ENCODE results near the gene PLD3. TPM values are rescaled to one million over a fixed set of nuclear protein-coding genes. Genes with fewer than 3 reads are reported as not detected.

The PLD3 gene
- total and polyA plus RNA-seq, 2 donors (not counting 3 experiments of a cell fraction or from before 2014, with no cell fraction given): 166 to 479 TPM

- intact Hi-C loops (cut with micrococcal nuclease): no loop called here
- dilution Hi-C loops (cut with MboI; ENCODE audit: extremely low pct_ligation_motif_present, low sequenced_read_pairs): no loop called here
- peaks cover 0 to 12% of the 10 kb centered on the region in 2 experiments for H3K36me3 ChIP-seq (ENCODE audit: control insufficient read depth in 2 of 2, extremely low read depth in 1 of 2, insufficient read depth in 2 of 2, low read length in 2 of 2)
- no peaks in the 10 kb centered on the region for H3K4me1 ChIP-seq (ENCODE audit: control insufficient read depth, extremely low read depth, insufficient read depth, low read length)
- H3K79me2 ChIP-seq (ENCODE audit: control insufficient read depth, insufficient read depth, low read length): no peaks in the 10 kb centered on the region
- no peak overlapping the region for H3K4me3 ChIP-seq (replicated peaks in 1 of 3; ENCODE audit: insufficient read depth in 1 of 3, low read depth in 1 of 3, low read length in 3 of 3)
- no peak overlapping the region for H3K9ac ChIP-seq (replicated peaks; ENCODE audit: extremely low read depth, insufficient read depth, low read length)
- H3K27me3 ChIP-seq (ENCODE audit: control insufficient read depth in 2 of 2, insufficient read depth in 2 of 2, low read length in 2 of 2): no peaks in the 10 kb centered on the region
- BruUV-seq (replicated peaks): no TSS peak
- FAIRE-seq: no peak
- H4K20me1 ChIP-seq (replicated peaks; ENCODE audit: control insufficient read depth, extremely low read depth, insufficient read depth, low read length): no peaks in the 10 kb centered on the region
- H3K27ac ChIP-seq (ENCODE audit: insufficient read depth, low read depth, low read length): no peak overlapping the region
- no peak for DNase-seq (ENCODE audit: low read depth, low spot score)
- POLR2A ChIA-PET: no interaction called here
- no peak for TF ChIP-seq POLR2AphosphoS5 (IDR thresholded peaks at IDR 0.05; ENCODE audit: insufficient read depth, low read depth, low read length)
- no peak for TF ChIP-seq MAX (IDR thresholded peaks at IDR 0.05; ENCODE audit: insufficient read depth, insufficient read length)
- TF ChIP-seq GATA2 (IDR thresholded peaks at IDR 0.05; ENCODE audit: insufficient read depth, insufficient read length, low read depth, low read length): no peak
- no peak for TF ChIP-seq JUN (IDR thresholded peaks at IDR 0.05; ENCODE audit: borderline replicate concordance, insufficient read depth, insufficient read length, low read depth)
- H2AFZ ChIP-seq (ENCODE audit: low read depth, low read length): no peak overlapping the region
- H3K4me2 ChIP-seq (ENCODE audit: insufficient read depth, low read length): no peak overlapping the region
- no peaks in the 10 kb centered on the region for H3K9me3 ChIP-seq (replicated peaks; ENCODE audit: control insufficient read depth, insufficient read depth, low read length)
- H3K9me1 ChIP-seq (replicated peaks; ENCODE audit: control insufficient read depth, extremely low read depth, insufficient read depth, low read length): no peaks in the 10 kb centered on the region
- CTCF ChIA-PET: no interaction called here
Observed at GRCh38 chr19:40378509-40378908, 30.0 kb downstream of the PLD3 start.

GRCh38 chr19:40379446-40380198 is 31.1 kb downstream of the PLD3 start:
- POLR2A ChIA-PET: no interaction called here
- Histone ChIP-seq H3K27me3 (ENCODE audit: control insufficient read depth in 2 of 2, insufficient read depth in 2 of 2, low read length in 2 of 2) (no peaks in the 10 kb centered on the region), H3K9me3 (replicated peaks; ENCODE audit: control insufficient read depth, insufficient read depth, low read length) (no peaks in the 10 kb centered on the region), H3K27ac (ENCODE audit: insufficient read depth, low read depth, low read length) (no peak overlapping the region), H3K4me3 (replicated peaks in 1 of 3; ENCODE audit: insufficient read depth in 1 of 3, low read depth in 1 of 3, low read length in 3 of 3) (no peak overlapping the region), H3K79me2 (ENCODE audit: control insufficient read depth, insufficient read depth, low read length) (no peaks in the 10 kb centered on the region), H3K4me1 (ENCODE audit: control insufficient read depth, extremely low read depth, insufficient read depth, low read length) (no peaks in the 10 kb centered on the region), H2AFZ (ENCODE audit: low read depth, low read length) (no peak overlapping the region), H3K4me2 (ENCODE audit: insufficient read depth, low read length) (no peak overlapping the region), H3K9me1 (replicated peaks; ENCODE audit: control insufficient read depth, extremely low read depth, insufficient read depth, low read length) (no peaks in the 10 kb centered on the region), H3K9ac (replicated peaks; ENCODE audit: extremely low read depth, insufficient read depth, low read length) (no peak overlapping the region), H4K20me1 (replicated peaks; ENCODE audit: control insufficient read depth, extremely low read depth, insufficient read depth, low read length) (no peaks in the 10 kb centered on the region), H3K36me3 (ENCODE audit: control insufficient read depth in 2 of 2, extremely low read depth in 1 of 2, insufficient read depth in 2 of 2, low read length in 2 of 2) (peaks cover 0 to 12% of the 10 kb centered on the region in 2 experiments)
- DNase-seq (ENCODE audit: low read depth, low spot score) (no peak), FAIRE-seq (no peak)
- dilution Hi-C loops (cut with MboI; ENCODE audit: extremely low pct_ligation_motif_present, low sequenced_read_pairs): no loop called here
- no peak for TF ChIP-seq MYC (IDR thresholded peaks at IDR 0.05; ENCODE audit: low read depth, low read length)
- BruUV-seq (replicated peaks): no TSS peak
- intact Hi-C loops (cut with micrococcal nuclease): no loop called here
- CTCF ChIA-PET: interaction anchor here (1.2 kb wide), 1 partner anchor 74 kb away, joined by 3 read pairs; no protein-coding TSS in a partner anchor

Data from endothelial cell of umbilical vein (primary cell).